ENCODE measurements around the gene HCAR3. TPM values are rescaled to one million over a fixed set of nuclear protein-coding genes. Genes with fewer than 3 reads are reported as not detected.

Gene HCAR3
- total and polyA plus RNA-seq, 2 experiments from 2014 or later: not detected

DNA sequence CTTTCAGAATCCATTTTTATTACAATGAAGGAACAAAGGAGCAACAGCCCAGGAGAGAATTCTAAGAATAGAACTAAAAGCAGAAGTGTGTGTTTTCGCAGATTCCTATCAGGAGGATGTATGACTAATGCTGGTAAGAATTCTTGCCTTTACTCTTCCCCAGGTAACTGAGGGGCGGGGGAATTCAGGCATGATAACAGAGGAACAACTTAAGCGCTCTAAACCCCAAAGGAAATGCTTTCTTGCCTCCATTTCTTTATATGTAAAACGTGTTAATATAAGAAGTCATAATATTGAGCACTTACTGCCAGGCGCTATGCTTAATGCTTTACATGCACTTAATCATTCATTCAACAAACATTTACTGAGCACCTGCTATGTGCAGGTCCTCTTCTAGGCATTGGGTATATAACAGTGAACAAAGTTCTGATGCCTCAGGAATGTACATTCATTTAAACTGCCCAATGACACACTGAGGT is 9.5 kb upstream of the HCAR3 start:
- H3K9me2 ChIP-seq (ENCODE audit: insufficient read depth): no peaks in the 10 kb centered on the region
- Mint-ChIP-seq H3K36me3 (ENCODE audit: low read depth) (no peaks in the 10 kb centered on the region), H3K4me1 (peaks cover 14% of the 10 kb centered on the region), H3K9me3 (no peaks in the 10 kb centered on the region), H3K27me3 (ENCODE audit: insufficient read depth, low read depth, poor library complexity) (no peaks in the 10 kb centered on the region), H3K4me3 (no peak overlapping the region), H3K27ac (peak overlapping the region; percentile 57; the same call in 1 of the 2 replicates)
- H3K4me2 ChIP-seq: no peak overlapping the region
- H3K4me3 ChIP-seq: no peak overlapping the region
- H3F3A ChIP-seq (replicated peaks; ENCODE audit: low read depth): no peaks in the 10 kb centered on the region
- peak overlapping the region; percentile 9; the same call in 1 of the 2 replicates for H2AFZ ChIP-seq
- ATAC-seq (no peak), DNase-seq (ENCODE audit: low spot score) (peak; percentile 42)
- TF ChIP-seq, protein P1, sequence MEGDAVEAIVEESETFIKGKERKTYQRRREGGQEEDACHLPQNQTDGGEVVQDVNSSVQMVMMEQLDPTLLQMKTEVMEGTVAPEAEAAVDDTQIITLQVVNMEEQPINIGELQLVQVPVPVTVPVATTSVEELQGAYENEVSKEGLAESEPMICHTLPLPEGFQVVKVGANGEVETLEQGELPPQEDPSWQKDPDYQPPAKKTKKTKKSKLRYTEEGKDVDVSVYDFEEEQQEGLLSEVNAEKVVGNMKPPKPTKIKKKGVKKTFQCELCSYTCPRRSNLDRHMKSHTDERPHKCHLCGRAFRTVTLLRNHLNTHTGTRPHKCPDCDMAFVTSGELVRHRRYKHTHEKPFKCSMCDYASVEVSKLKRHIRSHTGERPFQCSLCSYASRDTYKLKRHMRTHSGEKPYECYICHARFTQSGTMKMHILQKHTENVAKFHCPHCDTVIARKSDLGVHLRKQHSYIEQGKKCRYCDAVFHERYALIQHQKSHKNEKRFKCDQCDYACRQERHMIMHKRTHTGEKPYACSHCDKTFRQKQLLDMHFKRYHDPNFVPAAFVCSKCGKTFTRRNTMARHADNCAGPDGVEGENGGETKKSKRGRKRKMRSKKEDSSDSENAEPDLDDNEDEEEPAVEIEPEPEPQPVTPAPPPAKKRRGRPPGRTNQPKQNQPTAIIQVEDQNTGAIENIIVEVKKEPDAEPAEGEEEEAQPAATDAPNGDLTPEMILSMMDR (conservative IDR thresholded peaks at IDR 0.05; ENCODE audit: low read depth in 2 of 2): no peak
- TF ChIP-seq, protein P2, sequence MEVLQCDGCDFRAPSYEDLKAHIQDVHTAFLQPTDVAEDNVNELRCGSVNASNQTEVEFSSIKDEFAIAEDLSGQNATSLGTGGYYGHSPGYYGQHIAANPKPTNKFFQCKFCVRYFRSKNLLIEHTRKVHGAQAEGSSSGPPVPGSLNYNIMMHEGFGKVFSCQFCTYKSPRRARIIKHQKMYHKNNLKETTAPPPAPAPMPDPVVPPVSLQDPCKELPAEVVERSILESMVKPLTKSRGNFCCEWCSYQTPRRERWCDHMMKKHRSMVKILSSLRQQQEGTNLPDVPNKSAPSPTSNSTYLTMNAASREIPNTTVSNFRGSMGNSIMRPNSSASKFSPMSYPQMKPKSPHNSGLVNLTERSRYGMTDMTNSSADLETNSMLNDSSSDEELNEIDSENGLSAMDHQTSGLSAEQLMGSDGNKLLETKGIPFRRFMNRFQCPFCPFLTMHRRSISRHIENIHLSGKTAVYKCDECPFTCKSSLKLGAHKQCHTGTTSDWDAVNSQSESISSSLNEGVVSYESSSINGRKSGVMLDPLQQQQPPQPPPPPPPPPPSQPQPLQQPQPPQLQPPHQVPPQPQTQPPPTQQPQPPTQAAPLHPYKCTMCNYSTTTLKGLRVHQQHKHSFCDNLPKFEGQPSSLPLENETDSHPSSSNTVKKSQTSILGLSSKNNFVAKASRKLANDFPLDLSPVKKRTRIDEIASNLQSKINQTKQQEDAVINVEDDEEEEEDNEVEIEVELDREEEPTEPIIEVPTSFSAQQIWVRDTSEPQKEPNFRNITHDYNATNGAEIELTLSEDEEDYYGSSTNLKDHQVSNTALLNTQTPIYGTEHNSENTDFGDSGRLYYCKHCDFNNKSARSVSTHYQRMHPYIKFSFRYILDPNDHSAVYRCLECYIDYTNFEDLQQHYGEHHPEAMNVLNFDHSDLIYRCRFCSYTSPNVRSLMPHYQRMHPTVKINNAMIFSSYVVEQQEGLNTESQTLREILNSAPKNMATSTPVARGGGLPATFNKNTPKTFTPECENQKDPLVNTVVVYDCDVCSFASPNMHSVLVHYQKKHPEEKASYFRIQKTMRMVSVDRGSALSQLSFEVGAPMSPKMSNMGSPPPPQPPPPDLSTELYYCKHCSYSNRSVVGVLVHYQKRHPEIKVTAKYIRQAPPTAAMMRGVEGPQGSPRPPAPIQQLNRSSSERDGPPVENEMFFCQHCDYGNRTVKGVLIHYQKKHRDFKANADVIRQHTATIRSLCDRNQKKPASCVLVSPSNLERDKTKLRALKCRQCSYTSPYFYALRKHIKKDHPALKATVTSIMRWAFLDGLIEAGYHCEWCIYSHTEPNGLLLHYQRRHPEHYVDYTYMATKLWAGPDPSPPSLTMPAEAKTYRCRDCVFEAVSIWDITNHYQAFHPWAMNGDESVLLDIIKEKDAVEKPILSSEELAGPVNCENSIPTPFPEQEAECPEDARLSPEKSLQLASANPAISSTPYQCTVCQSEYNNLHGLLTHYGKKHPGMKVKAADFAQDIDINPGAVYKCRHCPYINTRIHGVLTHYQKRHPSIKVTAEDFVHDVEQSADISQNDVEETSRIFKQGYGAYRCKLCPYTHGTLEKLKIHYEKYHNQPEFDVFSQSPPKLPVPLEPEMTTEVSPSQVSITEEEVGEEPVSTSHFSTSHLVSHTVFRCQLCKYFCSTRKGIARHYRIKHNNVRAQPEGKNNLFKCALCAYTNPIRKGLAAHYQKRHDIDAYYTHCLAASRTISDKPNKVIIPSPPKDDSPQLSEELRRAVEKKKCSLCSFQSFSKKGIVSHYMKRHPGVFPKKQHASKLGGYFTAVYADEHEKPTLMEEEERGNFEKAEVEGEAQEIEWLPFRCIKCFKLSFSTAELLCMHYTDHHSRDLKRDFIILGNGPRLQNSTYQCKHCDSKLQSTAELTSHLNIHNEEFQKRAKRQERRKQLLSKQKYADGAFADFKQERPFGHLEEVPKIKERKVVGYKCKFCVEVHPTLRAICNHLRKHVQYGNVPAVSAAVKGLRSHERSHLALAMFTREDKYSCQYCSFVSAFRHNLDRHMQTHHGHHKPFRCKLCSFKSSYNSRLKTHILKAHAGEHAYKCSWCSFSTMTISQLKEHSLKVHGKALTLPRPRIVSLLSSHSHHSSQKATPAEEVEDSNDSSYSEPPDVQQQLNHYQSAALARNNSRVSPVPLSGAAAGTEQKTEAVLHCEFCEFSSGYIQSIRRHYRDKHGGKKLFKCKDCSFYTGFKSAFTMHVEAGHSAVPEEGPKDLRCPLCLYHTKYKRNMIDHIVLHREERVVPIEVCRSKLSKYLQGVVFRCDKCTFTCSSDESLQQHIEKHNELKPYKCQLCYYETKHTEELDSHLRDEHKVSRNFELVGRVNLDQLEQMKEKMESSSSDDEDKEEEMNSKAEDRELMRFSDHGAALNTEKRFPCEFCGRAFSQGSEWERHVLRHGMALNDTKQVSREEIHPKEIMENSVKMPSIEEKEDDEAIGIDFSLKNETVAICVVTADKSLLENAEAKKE (CRISPR knock-in tag; IDR thresholded peaks at IDR 0.05): no peak
- no peak for TF ChIP-seq POLR2AphosphoS5 (IDR thresholded peaks at IDR 0.05; ENCODE audit: low read depth)
- TF ChIP-seq ZNF331 (CRISPR knock-in tag; IDR thresholded peaks at IDR 0.05; ENCODE audit: low read depth): no peak
- no peak for TF ChIP-seq ZNF114 (CRISPR knock-in tag; IDR thresholded peaks at IDR 0.05)
- TF ChIP-seq, protein P3, sequence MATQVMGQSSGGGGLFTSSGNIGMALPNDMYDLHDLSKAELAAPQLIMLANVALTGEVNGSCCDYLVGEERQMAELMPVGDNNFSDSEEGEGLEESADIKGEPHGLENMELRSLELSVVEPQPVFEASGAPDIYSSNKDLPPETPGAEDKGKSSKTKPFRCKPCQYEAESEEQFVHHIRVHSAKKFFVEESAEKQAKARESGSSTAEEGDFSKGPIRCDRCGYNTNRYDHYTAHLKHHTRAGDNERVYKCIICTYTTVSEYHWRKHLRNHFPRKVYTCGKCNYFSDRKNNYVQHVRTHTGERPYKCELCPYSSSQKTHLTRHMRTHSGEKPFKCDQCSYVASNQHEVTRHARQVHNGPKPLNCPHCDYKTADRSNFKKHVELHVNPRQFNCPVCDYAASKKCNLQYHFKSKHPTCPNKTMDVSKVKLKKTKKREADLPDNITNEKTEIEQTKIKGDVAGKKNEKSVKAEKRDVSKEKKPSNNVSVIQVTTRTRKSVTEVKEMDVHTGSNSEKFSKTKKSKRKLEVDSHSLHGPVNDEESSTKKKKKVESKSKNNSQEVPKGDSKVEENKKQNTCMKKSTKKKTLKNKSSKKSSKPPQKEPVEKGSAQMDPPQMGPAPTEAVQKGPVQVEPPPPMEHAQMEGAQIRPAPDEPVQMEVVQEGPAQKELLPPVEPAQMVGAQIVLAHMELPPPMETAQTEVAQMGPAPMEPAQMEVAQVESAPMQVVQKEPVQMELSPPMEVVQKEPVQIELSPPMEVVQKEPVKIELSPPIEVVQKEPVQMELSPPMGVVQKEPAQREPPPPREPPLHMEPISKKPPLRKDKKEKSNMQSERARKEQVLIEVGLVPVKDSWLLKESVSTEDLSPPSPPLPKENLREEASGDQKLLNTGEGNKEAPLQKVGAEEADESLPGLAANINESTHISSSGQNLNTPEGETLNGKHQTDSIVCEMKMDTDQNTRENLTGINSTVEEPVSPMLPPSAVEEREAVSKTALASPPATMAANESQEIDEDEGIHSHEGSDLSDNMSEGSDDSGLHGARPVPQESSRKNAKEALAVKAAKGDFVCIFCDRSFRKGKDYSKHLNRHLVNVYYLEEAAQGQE (IDR thresholded peaks at IDR 0.05; ENCODE audit: unreplicated experiment): no peak
- no peak for TF ChIP-seq CREB1 (CRISPR knock-in tag; IDR thresholded peaks at IDR 0.05; ENCODE audit: low read depth)
- TF ChIP-seq STAT1 (IDR thresholded peaks at IDR 0.05; ENCODE audit: unreplicated experiment): no peak
- TF ChIP-seq JUNB (IDR thresholded peaks at IDR 0.05; ENCODE audit: unreplicated experiment): no peak
- TF ChIP-seq NANOG (IDR thresholded peaks at IDR 0.05; ENCODE audit: borderline replicate concordance): no peak
- TF ChIP-seq, protein P4, sequence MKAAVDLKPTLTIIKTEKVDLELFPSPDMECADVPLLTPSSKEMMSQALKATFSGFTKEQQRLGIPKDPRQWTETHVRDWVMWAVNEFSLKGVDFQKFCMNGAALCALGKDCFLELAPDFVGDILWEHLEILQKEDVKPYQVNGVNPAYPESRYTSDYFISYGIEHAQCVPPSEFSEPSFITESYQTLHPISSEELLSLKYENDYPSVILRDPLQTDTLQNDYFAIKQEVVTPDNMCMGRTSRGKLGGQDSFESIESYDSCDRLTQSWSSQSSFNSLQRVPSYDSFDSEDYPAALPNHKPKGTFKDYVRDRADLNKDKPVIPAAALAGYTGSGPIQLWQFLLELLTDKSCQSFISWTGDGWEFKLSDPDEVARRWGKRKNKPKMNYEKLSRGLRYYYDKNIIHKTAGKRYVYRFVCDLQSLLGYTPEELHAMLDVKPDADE (IDR thresholded peaks at IDR 0.05): no peak
- no peak for TF ChIP-seq EZH2 (IDR thresholded peaks at IDR 0.05; ENCODE audit: low read depth, unreplicated experiment)
- no peak for TF ChIP-seq EZH2phosphoT487 (IDR thresholded peaks at IDR 0.05; ENCODE audit: unreplicated experiment)
- no peaks in the 10 kb centered on the region for H3K4me1 ChIP-seq (ENCODE audit: insufficient read depth)
- no peaks in the 10 kb centered on the region for H4K20me1 ChIP-seq (replicated peaks; ENCODE audit: insufficient read depth)
- no peaks in the 10 kb centered on the region for H3K27me3 ChIP-seq (ENCODE audit: insufficient read depth)
- no peaks in the 10 kb centered on the region for H3K79me2 ChIP-seq (replicated peaks; ENCODE audit: insufficient read depth)
- no peak overlapping the region for H3K27ac ChIP-seq (ENCODE audit: low read depth)
- H3K36me3 ChIP-seq (ENCODE audit: insufficient read depth): no peaks in the 10 kb centered on the region
